ENCODE results near the gene RAI1. TPM values are rescaled to one million over a fixed set of nuclear protein-coding genes. Genes with fewer than 3 reads are reported as not detected.
A peak's percentile ranks its signal among the peaks of the same experiment; 100 is the strongest.

RAI1 gene
- total RNA-seq, 2 experiments from 2014 or later: 17.1 to 49.4 TPM

- Histone ChIP-seq H3K27ac (ENCODE audit: low read depth, low read length, poor library complexity, severe bottlenecking) (peak overlapping the region; percentile 61), H4K20me1 (ENCODE audit: insufficient read depth, low read length) (peaks cover 21% of the 10 kb centered on the region; the same call in 1 of the 2 replicates), H3K36me3 (ENCODE audit: insufficient read depth, low read length) (peaks cover 62% of the 10 kb centered on the region), H3K4me2 (ENCODE audit: low read length) (peak overlapping the region; percentile 91), H3K9me3 (ENCODE audit: low read length) (no peaks in the 10 kb centered on the region), H3K9me2 (ENCODE audit: insufficient read depth, low read length) (no peaks in the 10 kb centered on the region), H3K79me2 (ENCODE audit: insufficient read depth, low read depth, low read length) (peaks cover 49% of the 10 kb centered on the region), H3K4me1 (ENCODE audit: insufficient read depth, low read length, poor library complexity, severe bottlenecking) (peaks cover 77% of the 10 kb centered on the region), H3K4me3 (ENCODE audit: low read depth, low read length, poor library complexity, severe bottlenecking) (peak overlapping the region; percentile 77), H2AFZ (ENCODE audit: low read length) (no peak overlapping the region)
- intact Hi-C loops (cut with micrococcal nuclease; ENCODE audit: unreplicated experiment): loop anchor here (1.0 to 5.0 kb wide), 3 partner anchors 15 to 215 kb away; partner anchors contain the start of genes ATPAF2 and GID4
- no peak for TF ChIP-seq EZH2phosphoT487 (IDR thresholded peaks at IDR 0.05; ENCODE audit: borderline replicate concordance, low read depth, low read length)
- TF ChIP-seq, protein P1, sequence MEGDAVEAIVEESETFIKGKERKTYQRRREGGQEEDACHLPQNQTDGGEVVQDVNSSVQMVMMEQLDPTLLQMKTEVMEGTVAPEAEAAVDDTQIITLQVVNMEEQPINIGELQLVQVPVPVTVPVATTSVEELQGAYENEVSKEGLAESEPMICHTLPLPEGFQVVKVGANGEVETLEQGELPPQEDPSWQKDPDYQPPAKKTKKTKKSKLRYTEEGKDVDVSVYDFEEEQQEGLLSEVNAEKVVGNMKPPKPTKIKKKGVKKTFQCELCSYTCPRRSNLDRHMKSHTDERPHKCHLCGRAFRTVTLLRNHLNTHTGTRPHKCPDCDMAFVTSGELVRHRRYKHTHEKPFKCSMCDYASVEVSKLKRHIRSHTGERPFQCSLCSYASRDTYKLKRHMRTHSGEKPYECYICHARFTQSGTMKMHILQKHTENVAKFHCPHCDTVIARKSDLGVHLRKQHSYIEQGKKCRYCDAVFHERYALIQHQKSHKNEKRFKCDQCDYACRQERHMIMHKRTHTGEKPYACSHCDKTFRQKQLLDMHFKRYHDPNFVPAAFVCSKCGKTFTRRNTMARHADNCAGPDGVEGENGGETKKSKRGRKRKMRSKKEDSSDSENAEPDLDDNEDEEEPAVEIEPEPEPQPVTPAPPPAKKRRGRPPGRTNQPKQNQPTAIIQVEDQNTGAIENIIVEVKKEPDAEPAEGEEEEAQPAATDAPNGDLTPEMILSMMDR (conservative IDR thresholded peaks at IDR 0.05; ENCODE audit: low read length): no peak
- CTCF ChIA-PET (ENCODE audit: unreplicated experiment): interaction anchor here (1.3 kb wide), 1 partner anchor 13 kb away, joined by 4 read pairs; no protein-coding TSS in a partner anchor
- POLR2A ChIA-PET: interaction anchor here (1.6 to 1.7 kb wide), 2 partner anchors 11 to 13 kb away, joined by 5 to 10 read pairs; partner anchors contain the start of gene SREBF1
- no peak for DNase-seq (ENCODE audit: low spot score)
- BruUV-seq (replicated peaks): no TSS peak
Observed at GRCh38 chr17:17822616-17823015, 141.4 kb downstream of the RAI1 start.

- peak; percentile 94 for DNase-seq (ENCODE audit: low spot score)
- peak overlapping the region; percentile 77 for H3K4me3 ChIP-seq (ENCODE audit: low read depth, low read length, poor library complexity, severe bottlenecking)
- POLR2A ChIA-PET: interaction anchor here (1.6 to 1.7 kb wide), 2 partner anchors 10 to 12 kb away, joined by 5 to 10 read pairs; partner anchors contain the start of gene SREBF1
- peak overlapping the region; percentile 91 for H3K4me2 ChIP-seq (ENCODE audit: low read length)
- peaks cover 21% of the 10 kb centered on the region; the same call in 1 of the 2 replicates for H4K20me1 ChIP-seq (ENCODE audit: insufficient read depth, low read length)
- peaks cover 53% of the 10 kb centered on the region for H3K36me3 ChIP-seq (ENCODE audit: insufficient read depth, low read length)
- no peak for TF ChIP-seq EZH2phosphoT487 (IDR thresholded peaks at IDR 0.05; ENCODE audit: borderline replicate concordance, low read depth, low read length)
- TF ChIP-seq, protein P1 (conservative IDR thresholded peaks at IDR 0.05; ENCODE audit: low read length): no peak
- H3K9me3 ChIP-seq (ENCODE audit: low read length): no peaks in the 10 kb centered on the region
- intact Hi-C loops (cut with micrococcal nuclease; ENCODE audit: unreplicated experiment): loop anchor here (1.0 to 5.0 kb wide), 3 partner anchors 14 to 214 kb away; partner anchors contain the start of genes ATPAF2 and GID4
- BruUV-seq (replicated peaks): no TSS peak
- no peaks in the 10 kb centered on the region for H3K9me2 ChIP-seq (ENCODE audit: insufficient read depth, low read length)
- H3K4me1 ChIP-seq (ENCODE audit: insufficient read depth, low read length, poor library complexity, severe bottlenecking): peaks cover 87% of the 10 kb centered on the region
- peak overlapping the region; percentile 87 for H3K27ac ChIP-seq (ENCODE audit: low read depth, low read length, poor library complexity, severe bottlenecking)
- H2AFZ ChIP-seq (ENCODE audit: low read length): peak overlapping the region; percentile 37; the same call in 1 of the 2 replicates
- peaks cover 49% of the 10 kb centered on the region for H3K79me2 ChIP-seq (ENCODE audit: insufficient read depth, low read depth, low read length)
- CTCF ChIA-PET (ENCODE audit: unreplicated experiment): no interaction called here
Observed at GRCh38 chr17:17823433-17824118, 142.3 kb downstream of the RAI1 start.

Data from OCI-LY7 (cell line).